ENCODE measurements around the gene ANKRD50.

GRCh38 chr4:124711471-124712371 lies 811 bp downstream of the ANKRD50 start:
- TF ChIP-seq HMGXB4 (CRISPR knock-in tag; IDR thresholded peaks at IDR 0.05; ENCODE audit: borderline replicate concordance in 1 of 2, low read depth in 1 of 2) (peak in 1 of 2 experiments; percentile 43; a peak in 2 of 4 replicates), ZZZ3 (CRISPR knock-in tag; IDR thresholded peaks at IDR 0.05; ENCODE audit: borderline replicate concordance) (no peak), IKZF5 (CRISPR knock-in tag; IDR thresholded peaks at IDR 0.05) (peak; percentile 45; the same call in 1 of the 2 replicates), HOXA7 (CRISPR knock-in tag; IDR thresholded peaks at IDR 0.05) (no peak), ZNF143 (CRISPR knock-in tag; IDR thresholded peaks at IDR 0.05) (no peak), PAF1 (CRISPR knock-in tag; IDR thresholded peaks at IDR 0.05) (no peak), POLR2A (IDR thresholded peaks at IDR 0.05; ENCODE audit: insufficient read depth in 1 of 2, low read depth in 2 of 2, low read length in 2 of 2) (no peak; a peak in 1 of 4 replicates), GTF3A (CRISPR knock-in tag; conservative IDR thresholded peaks at IDR 0.05) (no peak)
